AG04449 (cell line): ENCODE measurements around the gene AFF3.
"Not testable (repeated sequence)": the region's sequence is repeated elsewhere in the genome, so short reads cannot be mapped to it uniquely, and the experiment has no call there.

ENCODE experiments used
- CTCF ChIA-PET: fragments of 350-600 bp; formaldehyde crosslinking; extraction: SDS; loops from one replicate; lab custom pipeline; 2021; ENCODE audit warnings: antibody characterized with exemption; lab: Yijun Ruan, JAX
- POLR2A ChIA-PET: fragments of 400-600, 350-600 bp; formaldehyde crosslinking; extraction: SDS; loops from one replicate; lab custom pipeline; 2020; ENCODE audit warnings: antibody characterized with exemption, inconsistent platforms; lab: Yijun Ruan, JAX
- DNase-seq: peaks from one replicate; pipeline ENCODE4 v3.0.0-alpha.2; 2010; ENCODE audit warnings: low read depth, low spot score
- H3K4me3 ChIP-seq: 2 replicates; pipeline ENCODE4 v1.5.1; 2011; ENCODE audit warnings: low read depth, mild to moderate bottlenecking, control low read depth, low read length
- CTCF ChIP-seq: IDR thresholded peaks from one replicate; pipeline ENCODE4 v1.5.1; 2011; ENCODE audit warnings: mild to moderate bottlenecking, moderate library complexity, low read length, control low read depth, inconsistent platforms; ENCODE audit not compliant: insufficient read depth; ENCODE audit errors: missing control alignments

The AFF3 gene

GRCh38 chr2:99743146-99743545 is 399.2 kb downstream of the AFF3 start:
- ChIA-PET POLR2A (no interaction called here), CTCF (no interaction called here)
- no peak overlapping the region for H3K4me3 ChIP-seq
- TF ChIP-seq CTCF = no peak
- DNase-seq = no peak

GRCh38 chr2:99737537-99737936 is 404.9 kb downstream of the AFF3 start:
- DNase-seq = no peak
- no peak for TF ChIP-seq CTCF
- POLR2A ChIA-PET = no interaction called here
- CTCF ChIA-PET = interaction anchor here (0.6 to 1.0 kb wide), 2 partner anchors 8 to 14 kb away, joined by 3 to 4 read pairs; no protein-coding TSS in a partner anchor
- H3K4me3 ChIP-seq = no peak overlapping the region

GRCh38 chr2:99735753-99736152 is 406.6 kb downstream of the AFF3 start:
- POLR2A ChIA-PET = no interaction called here
- CTCF ChIA-PET = interaction anchor here (1.2 to 1.3 kb wide), 2 partner anchors 511 to 525 kb away, joined by 3 read pairs; no protein-coding TSS in a partner anchor
- DNase-seq = no peak
- no peak for TF ChIP-seq CTCF
- no peak overlapping the region for H3K4me3 ChIP-seq

GRCh38 chr2:99735314-99735713 is 407.1 kb downstream of the AFF3 start:
- CTCF ChIA-PET, POLR2A ChIA-PET, H3K4me3 ChIP-seq: not testable (repeated sequence)

GRCh38 chr2:99734236-99734635 is 408.2 kb downstream of the AFF3 start:
- DNase-seq = no peak
- ChIA-PET CTCF (no interaction called here), POLR2A (no interaction called here)
- no peak overlapping the region for H3K4me3 ChIP-seq
- TF ChIP-seq CTCF = no peak

More at GRCh38 chr2:99735314-99735713, 407.1 kb downstream of the AFF3 start:
- not testable (repeated sequence) for DNase-seq

GRCh38 chr2:99729104-99730025 is 413.0 kb downstream of the AFF3 start:
- POLR2A ChIA-PET = no interaction called here
- no peak for TF ChIP-seq CTCF
- no peak for DNase-seq
- CTCF ChIA-PET = interaction anchor here (0.7 to 6.8 kb wide), 5 partner anchors 15 to 531 kb away, joined by 3 to 71 read pairs (median 4); no protein-coding TSS in a partner anchor
- H3K4me3 ChIP-seq = no peak overlapping the region
